KMS-11 (cell line): ENCODE measurements around the gene KAT2A.

Experiments
- H2AFZ ChIP-seq: fragments of 200-600 bp; sonication (generic); 2 replicates; pipeline ENCODE4 v1.6.1; 2016; ENCODE audit warnings: antibody characterized with exemption, mixed run types, low read depth
- H3K27ac ChIP-seq: fragments of 200-600 bp; sonication (generic); 2 replicates; pipeline ENCODE4 v1.6.1; 2016; ENCODE audit warnings: mild to moderate bottlenecking, mixed run types
- H3K27me3 ChIP-seq: fragments of 200-600 bp; sonication (generic); 2 replicates; pipeline ENCODE4 v1.6.1; 2017; ENCODE audit warnings: mild to moderate bottlenecking, low read depth, mixed run types, moderate library complexity; ENCODE audit not compliant: insufficient read depth
- H3K36me3 ChIP-seq: fragments of 200-600 bp; sonication (generic); 2 replicates; pipeline ENCODE4 v1.6.1; 2017; ENCODE audit warnings: mild to moderate bottlenecking, mixed run types; ENCODE audit not compliant: insufficient read depth
- H3K4me1 ChIP-seq: fragments of 200-600 bp; sonication (generic); 2 replicates; pipeline ENCODE4 v1.6.1; 2016; ENCODE audit warnings: mild to moderate bottlenecking, low read depth, mixed run types; ENCODE audit not compliant: poor library complexity, severe bottlenecking
- H3K4me2 ChIP-seq: fragments of 200-600 bp; sonication (generic); 2 replicates; pipeline ENCODE4 v1.7.0; 2016; ENCODE audit warnings: mild to moderate bottlenecking, mixed run types
- H3K4me3 ChIP-seq: fragments of 200-600 bp; sonication (generic); IDR thresholded peaks from 2 replicates; pipeline ENCODE4 v1.6.1; 2017; ENCODE audit warnings: low read depth, low read length, mixed read lengths; ENCODE audit not compliant: insufficient read depth
- H3K79me2 ChIP-seq: fragments of 200-600 bp; sonication (generic); 2 replicates; pipeline ENCODE4 v1.6.1; 2016; ENCODE audit warnings: low read depth, mixed run types; ENCODE audit not compliant: insufficient read depth
- H3K9ac ChIP-seq: fragments of 200-600 bp; sonication (generic); 2 replicates; pipeline ENCODE4 v1.6.1; 2016; ENCODE audit warnings: mild to moderate bottlenecking, mixed run types
- H4K20me1 ChIP-seq: fragments of 200-600 bp; sonication (generic); 2 replicates; pipeline ENCODE4 v1.6.1; 2016; ENCODE audit warnings: mild to moderate bottlenecking, mixed run types; ENCODE audit not compliant: insufficient read depth
- CTCF ChIP-seq: fragments of 200-600 bp; sonication (generic); conservative IDR thresholded peaks from 2 replicates; pipeline ENCODE4 v1.6.1; 2017; ENCODE audit warnings: low read depth, mild to moderate bottlenecking, antibody characterized with exemption, low read length, moderate library complexity, mixed read lengths

KAT2A gene

GRCh38 chr17:42106009-42106408 is 15.2 kb downstream of the KAT2A start:
- no peak overlapping the region for H3K9ac ChIP-seq
- no peak overlapping the region for H3K27ac ChIP-seq
- H3K4me2 ChIP-seq = no peak overlapping the region
- no peaks in the 10 kb centered on the region for H4K20me1 ChIP-seq
- no peak for TF ChIP-seq CTCF
- no peaks in the 10 kb centered on the region for H3K36me3 ChIP-seq
- no peak overlapping the region for H3K4me3 ChIP-seq
- H3K79me2 ChIP-seq = no peaks in the 10 kb centered on the region
- no peak overlapping the region for H2AFZ ChIP-seq
- H3K27me3 ChIP-seq = no peaks in the 10 kb centered on the region; the same call in 1 of the 2 replicates
- peaks cover 20% of the 10 kb centered on the region for H3K4me1 ChIP-seq

- Histone ChIP-seq H3K27ac (no peak overlapping the region), H2AFZ (no peak overlapping the region), H3K9ac (no peak overlapping the region), H3K36me3 (no peaks in the 10 kb centered on the region), H3K4me2 (no peak overlapping the region), H3K4me1 (peaks cover 17% of the 10 kb centered on the region), H3K27me3 (no peaks in the 10 kb centered on the region; the same call in 1 of the 2 replicates), H4K20me1 (no peaks in the 10 kb centered on the region), H3K79me2 (no peaks in the 10 kb centered on the region), H3K4me3 (no peak overlapping the region)
- no peak for TF ChIP-seq CTCF
Measured at GRCh38 chr17:42104264-42104663, 16.9 kb downstream of the KAT2A start.

GRCh38 chr17:42103221-42103954 is 17.8 kb downstream of the KAT2A start:
- Histone ChIP-seq H3K79me2 (no peaks in the 10 kb centered on the region), H3K4me1 (peaks cover 16% of the 10 kb centered on the region), H3K9ac (no peak overlapping the region), H2AFZ (no peak overlapping the region), H3K4me3 (no peak overlapping the region), H3K4me2 (no peak overlapping the region), H3K27me3 (no peaks in the 10 kb centered on the region; the same call in 1 of the 2 replicates), H4K20me1 (no peaks in the 10 kb centered on the region), H3K36me3 (no peaks in the 10 kb centered on the region), H3K27ac (no peak overlapping the region)
- TF ChIP-seq CTCF = no peak

- Histone ChIP-seq H3K4me3 (no peak overlapping the region), H3K4me2 (no peak overlapping the region), H3K79me2 (no peaks in the 10 kb centered on the region), H4K20me1 (no peaks in the 10 kb centered on the region), H3K4me1 (peaks cover 1% of the 10 kb centered on the region), H2AFZ (no peak overlapping the region), H3K27me3 (peaks cover 4% of the 10 kb centered on the region; the same call in 1 of the 2 replicates), H3K9ac (no peak overlapping the region), H3K36me3 (no peaks in the 10 kb centered on the region), H3K27ac (no peak overlapping the region)
- TF ChIP-seq CTCF = peak; percentile 95
Measured at GRCh38 chr17:42101513-42102292, 19.5 kb downstream of the KAT2A start.
